ENCODE data around the gene DENND4B.

DNA sequence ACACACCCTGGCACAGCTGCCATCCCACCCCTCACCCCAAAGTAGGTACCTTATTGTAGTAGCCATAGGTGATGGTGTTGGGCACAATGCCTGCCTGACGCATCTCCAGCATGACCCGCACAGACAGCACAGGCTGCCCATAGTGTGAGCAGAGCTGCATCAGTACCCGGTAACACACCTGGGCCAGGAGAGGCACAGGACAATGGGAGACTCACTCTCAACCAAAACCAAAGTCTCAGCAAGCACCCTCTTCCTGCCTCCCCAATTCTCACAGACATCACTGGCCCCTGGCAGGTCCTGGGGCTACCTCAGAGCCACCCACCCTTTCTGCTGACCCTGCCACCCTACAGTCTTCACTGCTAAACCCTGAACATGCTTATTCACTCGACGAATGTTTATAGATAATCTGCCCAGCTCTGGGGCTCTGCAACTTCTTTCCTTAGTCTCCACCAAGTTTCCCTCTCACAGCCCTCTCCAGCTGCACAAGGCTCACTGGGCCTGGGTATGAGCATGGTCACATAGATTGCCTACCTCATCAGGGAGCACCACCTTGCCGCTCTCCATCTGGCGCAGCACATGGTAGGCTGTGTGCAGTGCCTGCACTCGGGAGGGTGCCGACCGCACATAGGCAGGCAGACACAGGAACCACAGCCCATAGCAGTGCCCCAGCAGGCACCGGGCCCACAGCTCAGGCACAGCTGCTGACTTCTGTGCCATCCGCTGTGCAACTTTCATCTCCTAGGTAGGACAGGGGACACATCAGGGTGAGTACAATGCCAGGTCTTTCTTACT lies 10.3 kb downstream of the DENND4B start:
- TF ChIP-seq, protein P1, sequence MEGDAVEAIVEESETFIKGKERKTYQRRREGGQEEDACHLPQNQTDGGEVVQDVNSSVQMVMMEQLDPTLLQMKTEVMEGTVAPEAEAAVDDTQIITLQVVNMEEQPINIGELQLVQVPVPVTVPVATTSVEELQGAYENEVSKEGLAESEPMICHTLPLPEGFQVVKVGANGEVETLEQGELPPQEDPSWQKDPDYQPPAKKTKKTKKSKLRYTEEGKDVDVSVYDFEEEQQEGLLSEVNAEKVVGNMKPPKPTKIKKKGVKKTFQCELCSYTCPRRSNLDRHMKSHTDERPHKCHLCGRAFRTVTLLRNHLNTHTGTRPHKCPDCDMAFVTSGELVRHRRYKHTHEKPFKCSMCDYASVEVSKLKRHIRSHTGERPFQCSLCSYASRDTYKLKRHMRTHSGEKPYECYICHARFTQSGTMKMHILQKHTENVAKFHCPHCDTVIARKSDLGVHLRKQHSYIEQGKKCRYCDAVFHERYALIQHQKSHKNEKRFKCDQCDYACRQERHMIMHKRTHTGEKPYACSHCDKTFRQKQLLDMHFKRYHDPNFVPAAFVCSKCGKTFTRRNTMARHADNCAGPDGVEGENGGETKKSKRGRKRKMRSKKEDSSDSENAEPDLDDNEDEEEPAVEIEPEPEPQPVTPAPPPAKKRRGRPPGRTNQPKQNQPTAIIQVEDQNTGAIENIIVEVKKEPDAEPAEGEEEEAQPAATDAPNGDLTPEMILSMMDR (IDR thresholded peaks at IDR 0.05): no peak
- no peak for TF ChIP-seq POLR2A (IDR thresholded peaks at IDR 0.05)

Data from lower leg skin (tissue), 3 donors.